HG02973 (cell line): Measurements from ENCODE around the gene SLC35E1.

Experiments
- ATAC-seq: cut with Tn5 transposase; IDR thresholded peaks from one replicate; pipeline ENCODE4 v1.9.1; 2021; ENCODE audit warnings: moderate library complexity; ENCODE audit not compliant: unreplicated experiment

SLC35E1 gene

DNA sequence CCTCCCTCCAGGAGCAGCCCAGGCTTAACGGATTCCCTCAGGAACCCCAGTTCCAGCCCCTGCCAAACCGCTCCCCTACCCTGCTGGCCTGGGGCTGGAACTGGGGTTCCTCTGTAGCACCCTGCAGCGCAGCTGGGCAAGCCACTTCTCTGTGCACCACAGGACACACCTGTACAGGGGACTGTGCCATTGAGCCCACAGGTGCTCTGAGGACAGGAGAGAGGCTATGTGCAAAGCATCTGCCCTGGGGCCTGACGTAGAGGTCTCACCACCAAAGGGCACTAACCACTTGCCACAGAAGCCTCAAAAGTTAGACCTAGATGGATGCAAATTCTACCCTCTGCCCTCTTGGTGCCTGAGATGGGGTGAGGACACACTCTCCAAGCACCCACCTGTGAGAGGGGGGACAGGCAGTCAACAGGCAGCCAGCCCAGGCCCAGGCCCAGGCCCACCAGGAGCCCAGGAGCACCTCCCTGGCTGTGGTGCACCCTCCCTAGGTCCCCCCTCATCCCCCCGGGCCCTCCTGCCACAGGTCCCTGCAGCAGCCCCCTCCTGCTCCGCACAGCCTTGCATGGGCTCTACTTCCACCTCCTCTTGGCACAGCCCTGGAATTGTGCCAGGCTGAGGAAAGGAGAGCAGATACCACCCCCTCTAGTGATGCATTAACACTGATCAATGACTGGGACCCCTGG, 27.6 kb upstream of the SLC35E1 start:
- no peak for ATAC-seq

DNA sequence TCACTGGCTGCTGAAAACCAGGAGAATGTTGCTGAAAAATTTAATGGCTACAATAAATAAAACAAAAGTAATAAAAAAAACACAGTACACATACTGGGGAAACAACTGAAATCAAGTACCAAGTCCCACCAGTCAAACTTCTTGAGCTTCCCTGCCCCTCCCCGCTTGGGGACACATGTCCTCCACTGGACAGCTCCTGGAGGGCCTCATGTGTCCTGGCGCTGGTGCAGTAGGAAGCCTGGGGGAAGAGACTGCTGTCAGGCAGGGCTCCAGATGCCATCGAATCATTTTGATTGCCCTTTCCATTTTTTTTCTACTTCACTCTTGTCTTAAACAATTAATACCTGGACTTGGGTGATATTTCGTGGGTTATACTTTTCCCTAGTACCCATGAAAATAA, 26.6 kb upstream of the SLC35E1 start:
- no peak for ATAC-seq

DNA sequence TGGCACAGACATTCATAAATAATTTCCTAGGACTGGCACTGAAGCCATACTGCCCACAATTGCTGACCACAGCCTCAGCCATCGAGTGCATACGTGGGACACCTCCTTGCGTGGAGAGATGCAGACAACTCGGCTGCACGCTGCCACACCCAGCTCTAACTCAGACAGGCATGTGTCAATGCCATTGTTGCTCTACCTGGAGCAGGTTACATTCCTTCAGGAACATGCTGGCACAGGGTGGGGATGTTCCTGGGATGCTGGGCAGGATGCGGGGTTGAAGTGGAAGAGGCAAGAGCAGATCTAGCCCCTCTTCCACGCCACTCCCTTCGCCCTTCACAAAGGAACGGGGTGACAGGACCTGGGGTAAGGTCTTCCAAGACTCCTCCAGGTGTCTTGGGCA, 24.2 kb upstream of the SLC35E1 start:
- ATAC-seq = no peak

DNA sequence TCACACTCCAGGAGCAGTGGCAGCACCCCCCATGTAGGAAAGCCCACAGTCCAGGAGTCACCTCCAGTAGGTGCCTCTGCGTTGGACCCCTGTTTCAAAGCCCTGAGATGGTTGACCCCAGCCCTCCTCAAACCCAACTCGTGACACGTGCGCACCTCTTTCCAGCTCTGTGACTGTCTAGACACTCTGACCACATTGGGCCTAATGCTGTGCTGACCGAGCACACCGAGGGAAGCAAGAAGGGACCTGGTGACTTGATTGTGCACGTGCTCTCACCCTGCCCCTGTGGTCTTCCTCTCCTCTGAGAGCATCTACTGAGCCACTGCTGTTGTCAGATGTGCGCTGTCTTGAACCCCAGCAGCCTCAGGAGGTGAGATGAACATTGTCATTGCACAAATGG, 22.9 kb upstream of the SLC35E1 start:
- no peak for ATAC-seq

DNA sequence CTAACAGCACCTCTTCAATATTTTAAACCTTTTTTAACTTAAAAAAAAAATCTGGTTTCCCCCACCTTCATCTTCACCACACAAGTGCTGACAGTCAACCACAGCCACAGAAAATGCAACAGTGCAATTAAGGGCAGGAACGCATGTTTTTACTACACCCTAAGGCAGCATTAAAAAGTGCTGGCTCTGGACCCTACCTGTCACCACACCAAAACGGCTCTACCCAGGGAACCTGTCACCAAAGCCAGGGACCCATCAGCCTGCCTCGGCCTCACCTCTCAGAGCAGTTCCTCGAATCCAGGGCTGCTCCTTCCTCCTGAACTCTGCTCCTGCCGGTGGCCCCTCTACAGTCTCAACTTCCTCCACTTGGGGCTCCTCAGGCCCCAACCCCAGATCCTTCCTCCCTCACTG, 22.5 kb upstream of the SLC35E1 start:
- ATAC-seq = no peak

DNA sequence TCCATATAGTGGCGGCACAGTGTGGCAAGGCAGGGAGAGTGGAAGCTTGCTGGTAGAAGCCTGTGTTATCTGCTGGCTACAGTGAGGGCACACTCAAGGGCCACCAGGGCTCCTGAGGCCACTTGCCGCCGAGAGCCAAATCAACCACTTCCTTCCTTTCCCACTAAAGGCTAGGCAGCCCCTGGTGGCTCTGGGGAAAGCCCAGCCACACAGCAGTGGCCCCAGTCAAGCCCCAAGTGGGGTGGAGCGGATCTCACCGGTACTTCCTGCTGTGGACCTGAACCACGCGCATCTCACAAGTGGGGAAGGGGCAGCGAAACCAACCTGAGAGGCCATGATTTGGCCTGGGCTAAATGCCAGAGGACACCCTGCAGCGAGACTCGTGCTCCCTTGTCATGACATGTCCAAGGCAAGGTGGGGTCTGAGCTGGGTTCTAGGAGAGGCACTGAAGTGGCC, 21.9 kb upstream of the SLC35E1 start:
- ATAC-seq = no peak

DNA sequence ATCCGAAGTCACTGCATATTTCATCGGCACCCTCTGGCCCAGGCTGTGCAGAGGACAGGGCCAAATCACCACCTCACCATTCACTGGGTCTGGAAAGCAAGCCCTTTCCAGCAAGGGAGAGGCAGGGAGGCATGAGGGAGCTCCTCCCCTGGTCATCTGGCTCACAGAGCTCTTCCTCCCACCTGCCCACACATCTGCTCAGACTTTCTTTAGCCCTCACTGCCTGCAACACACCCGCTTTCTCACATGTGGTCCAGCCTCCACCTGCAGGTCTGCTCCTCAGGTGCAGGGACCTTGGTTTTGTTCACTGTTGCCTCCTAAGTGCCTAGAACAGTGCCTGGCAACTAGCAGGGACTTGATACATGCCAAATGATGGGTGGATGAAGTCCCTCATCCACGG, 21.0 kb upstream of the SLC35E1 start:
- ATAC-seq = no peak

DNA sequence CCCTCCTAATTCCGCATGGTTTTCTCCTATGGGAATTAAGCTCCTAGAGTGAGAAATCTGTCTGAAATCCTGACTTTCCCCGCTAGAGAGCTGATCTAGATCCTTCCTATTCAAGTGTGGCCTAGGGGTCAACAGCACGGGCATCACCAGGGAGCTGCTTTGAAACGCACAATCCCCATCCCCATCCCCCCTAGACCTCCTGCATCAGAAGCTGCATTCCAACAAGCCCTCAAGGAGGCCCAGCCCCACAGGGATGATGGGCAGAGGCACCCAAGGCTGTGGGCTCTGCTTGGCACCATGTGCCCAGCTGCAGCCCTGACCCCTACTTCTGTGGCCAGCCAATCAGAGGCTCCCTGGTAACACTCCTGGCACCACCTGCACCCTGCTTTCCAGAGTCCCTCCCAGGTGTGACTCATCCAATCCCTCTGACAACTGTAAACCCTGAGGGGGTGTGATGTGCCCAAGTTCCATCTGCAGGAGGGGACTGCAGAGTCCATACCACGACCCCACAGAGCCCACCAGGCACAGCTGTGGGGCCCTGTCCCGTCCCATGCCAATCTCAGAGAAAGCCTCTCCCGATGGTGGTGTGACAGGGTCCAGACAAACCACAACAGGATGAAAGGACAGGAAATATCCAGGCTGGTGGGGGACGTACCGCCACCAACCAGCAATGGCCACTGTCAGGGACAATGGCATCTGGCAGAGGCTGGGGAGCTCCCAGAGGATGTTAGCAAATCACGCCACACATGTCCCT, 19.8 kb upstream of the SLC35E1 start:
- ATAC-seq = no peak

DNA sequence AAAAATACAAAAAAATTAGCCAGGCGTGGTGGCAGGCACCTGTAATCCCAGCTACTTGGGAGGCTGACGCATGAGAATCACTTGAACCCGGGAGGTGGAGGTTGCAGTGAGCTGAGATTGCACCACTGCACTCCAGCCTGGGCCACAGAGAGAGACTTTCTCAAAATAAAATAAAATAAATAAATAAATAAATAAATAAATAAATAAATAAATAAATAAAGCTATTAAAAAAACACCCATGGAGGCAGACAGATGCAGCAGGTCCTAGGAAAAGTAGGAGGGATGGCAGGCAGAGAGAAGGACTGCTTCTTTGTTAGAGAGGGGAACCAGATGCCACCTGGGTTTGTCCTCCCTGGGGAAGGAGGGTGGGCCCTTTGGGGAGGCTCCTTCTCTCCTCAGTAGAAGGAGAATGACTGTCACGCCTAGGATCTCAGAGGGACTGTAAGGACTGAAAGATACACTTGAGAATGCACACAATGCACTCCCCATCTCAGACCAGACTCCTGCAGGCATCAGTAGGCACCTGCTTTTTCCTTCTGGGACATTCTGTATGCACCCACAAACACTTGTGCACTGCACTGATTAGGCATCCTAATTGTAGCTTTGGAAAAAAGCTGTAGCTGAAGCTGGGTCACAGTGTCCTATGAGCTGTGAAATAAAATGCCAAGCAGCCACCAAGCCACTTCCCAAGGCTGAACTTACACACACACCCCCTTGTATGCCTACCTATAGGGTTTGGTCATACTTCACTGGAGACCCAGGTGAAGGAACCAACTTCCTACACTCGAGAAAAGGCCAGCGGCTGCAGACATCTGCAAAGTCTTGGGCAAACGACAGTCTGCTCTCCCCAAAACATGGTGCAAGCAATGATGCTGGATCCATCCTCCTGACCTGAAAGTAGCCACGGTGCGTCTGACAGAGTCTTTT, 18.9 kb upstream of the SLC35E1 start:
- no peak for ATAC-seq

DNA sequence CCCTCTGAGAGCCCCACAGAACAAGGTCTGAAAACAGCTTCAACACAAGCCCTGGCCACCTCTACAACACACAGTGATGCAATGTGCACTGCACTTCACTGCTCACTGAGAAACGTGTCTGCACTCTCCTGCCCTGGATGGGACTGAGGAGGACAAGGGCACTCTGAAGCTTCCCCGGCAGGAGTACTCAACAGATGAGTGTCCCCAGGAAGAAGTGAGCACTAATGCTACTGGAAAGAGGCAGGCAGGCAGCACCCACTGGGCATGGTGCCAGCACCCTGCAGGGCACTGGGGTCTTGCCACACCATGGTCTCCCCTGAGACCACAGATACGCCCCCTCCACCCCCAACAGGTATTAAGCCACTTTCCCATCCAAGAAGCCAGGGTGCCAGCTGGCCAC, 17.7 kb upstream of the SLC35E1 start:
- ATAC-seq = no peak

DNA sequence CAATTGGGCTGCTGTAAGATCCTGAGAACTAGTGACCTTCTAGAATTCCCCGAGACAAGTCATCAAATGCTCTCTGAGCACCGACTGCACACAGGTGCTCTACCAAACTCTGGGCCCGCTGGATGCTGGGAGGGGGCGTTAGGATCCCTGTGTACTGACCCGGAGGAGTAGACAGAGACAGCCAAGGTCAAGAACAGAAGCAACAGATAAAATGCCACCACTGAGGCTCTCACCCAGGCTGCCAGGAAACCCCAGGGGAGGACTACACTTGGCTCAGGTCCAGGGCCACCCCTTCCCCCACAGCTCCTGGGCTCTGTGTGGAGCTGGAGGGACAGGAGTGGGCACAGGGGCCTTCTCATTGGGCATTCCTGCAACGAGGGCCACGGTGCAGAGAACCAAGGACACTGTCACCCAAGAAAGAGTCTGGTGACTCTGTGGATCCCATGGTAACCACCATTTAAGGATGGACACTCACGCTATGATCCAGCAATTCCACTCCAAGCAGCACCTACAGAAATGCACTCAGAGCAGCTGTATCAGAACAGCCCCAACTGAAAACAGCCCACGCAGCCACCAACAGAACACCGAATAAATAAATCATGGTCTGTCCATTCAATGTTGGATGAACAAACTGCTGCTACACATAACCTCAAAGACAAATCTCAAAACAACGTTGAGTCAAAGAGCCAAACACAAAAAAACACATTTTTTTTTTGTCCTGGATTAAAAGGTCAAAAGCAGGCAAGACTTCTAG, 16.8 kb upstream of the SLC35E1 start:
- ATAC-seq = no peak

DNA sequence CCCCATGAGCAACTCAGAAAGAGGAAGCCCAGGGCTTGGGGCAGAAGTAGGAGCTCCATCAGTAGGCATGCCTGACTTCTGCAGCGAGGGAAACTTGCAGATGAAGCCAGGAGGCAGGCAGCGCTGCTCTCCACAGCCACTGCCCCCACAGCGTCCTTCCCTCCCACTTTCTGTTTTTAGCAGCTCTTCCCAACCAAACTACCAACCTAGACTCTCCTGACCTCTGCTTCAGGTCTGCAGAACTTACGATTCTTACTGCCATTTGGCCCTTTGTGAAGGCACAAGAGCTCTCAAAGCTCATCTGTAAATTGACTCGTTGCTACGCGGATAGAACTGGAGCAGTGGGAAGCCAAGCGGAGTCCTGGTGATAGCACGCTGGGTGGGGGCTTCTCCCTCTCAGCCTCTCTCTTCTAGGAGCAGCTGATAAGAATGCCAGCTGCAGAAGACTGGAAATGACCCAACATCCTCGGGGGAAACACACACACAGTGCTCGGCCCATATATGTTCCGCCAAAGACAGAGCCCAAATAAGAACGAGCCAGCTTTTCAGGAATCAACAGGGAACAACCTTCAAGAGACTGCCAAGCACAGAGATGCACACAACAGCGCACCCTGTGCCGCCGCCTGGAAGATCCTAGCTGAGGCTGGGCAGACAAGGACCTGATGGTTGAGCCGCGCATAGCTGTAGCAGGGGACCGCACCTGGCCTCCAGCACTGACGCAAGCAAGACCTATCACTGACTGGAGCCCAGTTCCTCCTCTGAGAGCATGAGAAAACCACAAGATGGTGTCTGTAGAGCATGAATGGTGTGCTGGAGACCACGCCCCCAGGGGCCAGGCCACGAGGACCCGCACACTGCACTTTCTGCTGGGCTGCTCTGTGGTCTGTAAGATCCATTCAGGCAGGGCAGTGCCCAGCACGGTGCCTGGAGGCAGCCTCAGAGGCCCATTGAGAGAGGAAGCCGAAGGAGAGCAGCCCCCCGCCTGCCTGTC, 15.9 kb upstream of the SLC35E1 start:
- ATAC-seq = peak; percentile 41

DNA sequence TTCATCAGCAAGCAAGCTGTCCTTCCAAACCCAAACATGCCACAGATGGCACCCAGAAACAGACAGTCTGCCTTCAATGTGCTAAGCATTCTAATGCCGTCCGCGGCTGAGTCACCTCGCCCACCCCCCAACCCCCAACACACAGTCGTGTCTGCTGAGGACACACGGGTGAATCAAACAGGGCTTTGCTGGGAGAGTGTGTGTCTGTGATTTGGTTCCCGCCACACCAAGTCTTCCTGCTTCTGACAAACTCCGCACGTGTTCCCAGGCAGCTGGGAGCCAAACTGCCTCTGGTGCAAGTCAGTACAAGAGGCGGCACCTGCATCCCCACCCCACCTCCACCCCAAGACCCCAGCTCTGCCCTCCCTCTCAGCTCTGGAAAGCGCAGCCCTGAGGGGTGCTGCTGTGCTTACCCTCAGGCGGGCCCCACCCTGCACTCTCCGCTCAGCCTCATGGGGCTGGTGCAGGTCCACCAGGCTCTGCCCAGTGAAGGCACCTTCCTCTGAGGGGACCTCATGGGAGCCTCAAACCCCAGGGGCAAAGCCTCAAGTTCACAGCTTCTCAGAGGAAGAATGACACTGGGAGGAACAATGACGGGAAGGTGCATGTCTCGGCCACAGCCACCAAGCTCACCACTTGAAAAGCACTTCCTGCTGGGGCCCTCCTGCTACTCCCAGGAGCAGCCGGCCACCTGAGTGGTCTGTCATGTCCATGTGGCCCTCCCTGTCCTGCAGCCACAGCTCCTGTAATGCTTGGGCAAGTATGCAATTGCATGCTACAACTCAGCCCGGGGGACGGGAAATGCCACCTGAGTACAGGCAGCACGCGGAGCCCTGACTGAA, 15.0 kb upstream of the SLC35E1 start:
- ATAC-seq = no peak

DNA sequence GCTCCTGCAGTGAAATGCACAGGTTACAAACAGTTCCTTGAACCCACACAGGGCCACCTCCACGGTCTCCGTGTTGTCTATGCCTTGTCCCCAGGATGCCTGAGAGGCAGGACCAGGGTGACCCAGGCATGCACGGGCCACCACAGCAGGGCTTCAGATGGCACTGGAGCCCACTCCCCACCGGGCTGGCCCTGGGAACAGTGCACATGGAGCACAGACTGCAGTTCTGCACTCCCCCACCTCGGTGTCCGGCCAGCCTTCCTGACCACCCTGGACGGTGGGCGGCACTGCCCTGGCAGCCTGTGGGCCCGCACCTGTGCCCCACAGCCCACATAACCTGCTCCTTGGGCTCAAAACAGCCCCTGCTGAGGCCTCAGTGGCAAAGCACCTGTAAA, 14.3 kb upstream of the SLC35E1 start:
- no peak for ATAC-seq

DNA sequence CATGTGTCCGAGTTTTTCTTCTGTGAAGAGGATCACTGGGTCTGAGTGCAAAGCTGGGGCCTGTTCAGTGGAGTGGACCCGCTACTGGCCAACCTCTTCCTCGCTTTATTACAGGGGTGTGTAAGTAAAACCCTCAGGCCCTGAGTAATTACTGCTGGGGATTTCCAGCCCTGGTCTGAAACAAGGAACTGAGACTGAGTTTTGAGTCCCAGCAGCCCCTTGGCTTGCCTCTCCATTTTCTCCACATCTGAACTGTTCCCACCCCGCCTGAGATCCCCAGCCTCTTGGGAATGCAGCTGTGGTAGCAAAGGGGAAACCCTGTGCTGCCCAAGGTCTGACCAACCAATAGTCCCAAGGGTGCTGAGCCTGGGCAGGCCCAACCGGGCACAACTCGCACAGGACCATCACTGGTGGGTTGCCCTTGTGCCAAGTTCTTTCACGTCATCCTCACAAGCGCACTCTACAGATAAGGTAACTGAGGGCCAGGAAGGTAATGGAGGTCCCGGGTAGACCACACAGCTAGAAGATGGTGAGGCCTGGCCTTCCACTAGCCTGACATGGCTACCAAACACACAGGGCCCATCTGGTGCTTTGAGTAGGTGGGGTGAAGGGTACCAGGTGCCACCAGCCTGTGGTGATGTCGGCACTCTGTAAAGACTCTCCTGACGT, 13.7 kb upstream of the SLC35E1 start:
- no peak for ATAC-seq

DNA sequence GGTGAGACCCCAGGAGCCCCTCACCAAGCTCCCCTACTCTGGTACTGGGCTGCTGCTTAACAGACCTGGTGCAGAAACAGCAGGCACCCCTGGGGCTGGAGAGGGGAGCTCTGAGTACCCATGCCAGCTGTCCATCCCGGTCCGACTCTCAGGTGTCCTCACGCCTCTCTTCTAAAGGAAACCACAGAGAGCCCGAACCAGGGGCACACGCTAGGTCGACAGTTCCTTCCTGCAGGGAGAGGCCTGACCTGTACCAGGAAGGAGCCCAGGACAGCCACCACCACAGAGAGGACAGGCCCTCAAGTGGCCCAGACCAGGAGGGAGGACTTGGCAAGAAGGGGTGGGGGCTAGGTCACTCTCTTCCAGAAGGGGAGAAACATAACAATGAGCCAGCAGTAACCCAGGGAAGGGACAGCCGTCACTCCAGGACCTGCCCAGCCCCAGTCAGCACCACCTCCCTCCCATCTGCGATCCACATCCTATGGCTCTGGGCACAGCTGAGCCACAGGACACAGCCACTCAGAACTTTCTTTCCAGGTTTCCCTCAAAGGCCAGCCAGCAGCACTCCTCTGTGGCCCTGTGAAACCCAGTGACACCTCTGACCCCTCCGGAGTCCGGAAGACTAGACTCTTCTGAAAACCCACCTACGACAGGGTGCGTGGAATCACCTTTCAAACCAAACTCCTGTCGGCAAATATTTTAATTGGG, 13.0 kb upstream of the SLC35E1 start:
- ATAC-seq = no peak

DNA sequence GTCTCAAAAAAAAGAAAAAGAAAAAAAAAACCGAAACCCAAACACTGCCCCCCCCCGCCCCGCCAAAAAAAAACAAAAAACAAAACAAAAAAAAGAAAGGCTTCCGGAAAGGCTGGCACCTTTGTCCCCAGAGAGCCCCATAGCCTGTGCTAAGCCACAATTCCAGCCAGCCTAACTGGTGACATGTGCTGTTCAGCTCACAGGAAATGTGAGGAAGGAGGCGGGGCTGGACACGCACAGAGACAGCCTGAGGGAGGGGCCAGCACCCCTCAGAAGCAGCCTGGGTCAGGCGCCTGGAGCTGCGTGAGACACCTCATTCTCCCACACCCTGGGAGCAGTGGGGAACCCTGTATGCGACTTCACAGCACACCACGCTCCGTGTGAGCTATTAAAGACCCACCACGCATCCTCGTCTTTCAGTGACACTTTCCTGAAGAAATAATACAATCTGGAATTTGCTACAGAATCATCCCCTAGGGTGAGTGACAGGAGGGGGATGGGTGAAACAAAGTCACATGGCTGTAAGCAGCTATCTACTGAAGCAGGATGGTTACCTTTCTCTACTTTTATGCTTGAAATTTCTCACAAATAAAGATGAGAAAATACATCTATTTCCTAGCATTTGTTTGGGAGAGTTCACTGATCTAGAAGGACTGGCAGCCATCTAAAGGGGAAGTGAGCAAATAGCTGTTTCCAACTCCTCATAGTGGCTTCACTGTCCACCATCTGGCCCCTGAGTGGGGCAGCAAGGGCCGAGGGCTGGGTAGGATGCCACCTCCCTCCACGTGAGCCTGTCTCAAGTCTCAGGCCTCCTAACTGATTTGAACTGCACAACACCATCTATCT, 12.3 kb upstream of the SLC35E1 start:
- ATAC-seq = peak; percentile 44
